Measurements from ENCODE around the gene THOP1. TPM values are rescaled to one million over a fixed set of nuclear protein-coding genes. Genes with fewer than 3 reads are reported as not detected.

THOP1 gene
- total RNA-seq, 1 experiment from 2014 or later = 114 TPM

DNA sequence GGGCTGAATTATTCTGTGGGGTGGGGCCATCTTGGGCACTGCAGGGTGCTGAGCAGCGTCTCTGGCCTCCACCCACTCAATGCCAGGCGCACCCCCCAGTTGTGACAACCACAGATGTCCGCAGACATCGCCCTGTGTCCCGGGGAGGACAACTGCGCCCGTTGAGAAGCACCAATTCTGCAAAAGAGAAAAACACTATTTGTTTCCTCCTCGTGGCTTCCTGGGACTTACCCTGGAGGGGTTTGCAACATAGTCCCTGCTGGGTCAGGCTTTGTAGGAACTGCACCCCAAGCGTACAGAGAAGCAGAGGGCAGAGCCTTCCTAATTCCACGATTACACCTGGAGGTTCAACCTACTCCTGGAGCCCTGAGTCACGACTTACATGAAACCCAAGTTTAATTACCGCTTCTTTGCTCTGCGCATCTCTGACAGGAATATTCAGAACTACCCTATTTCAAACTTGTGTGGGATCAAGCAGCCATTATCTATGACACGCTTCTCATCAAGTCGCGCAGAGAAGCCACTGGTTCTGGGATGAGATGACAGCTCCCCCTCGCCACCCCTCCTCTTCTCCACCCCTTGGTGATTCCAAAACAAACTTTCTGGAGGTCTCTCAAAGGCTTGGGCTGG is 34.4 kb upstream of the THOP1 start:
- CTCF ChIA-PET = interaction anchor here (0.7 to 6.2 kb wide), 5 partner anchors 7 to 104 kb away, joined by 3 to 86 read pairs (median 5); no protein-coding TSS in a partner anchor
- intact Hi-C loops (cut with micrococcal nuclease) = no loop called here

DNA sequence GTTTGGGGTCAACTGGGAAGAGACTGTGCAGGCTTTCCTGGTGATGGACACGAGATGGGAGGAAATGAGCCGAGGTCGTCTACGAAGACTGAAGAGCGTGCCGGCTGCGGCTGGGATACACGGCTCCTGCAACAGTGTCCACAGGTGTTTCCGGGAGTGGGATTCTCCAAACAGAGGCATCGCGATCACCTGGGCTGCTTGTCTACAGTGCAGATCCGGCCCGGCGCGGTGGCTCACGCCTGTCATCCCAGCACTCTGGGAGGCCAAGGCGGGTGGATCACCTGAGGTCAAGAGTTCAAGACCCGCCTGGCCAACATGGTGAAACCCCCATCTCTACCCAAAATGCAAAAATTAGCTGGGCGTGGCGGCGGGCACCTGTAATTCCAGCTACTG is 33.9 kb upstream of the THOP1 start:
- no peak for DNase-seq (ENCODE audit: unreplicated experiment)
- Mint-ChIP-seq H3K27me3 (ENCODE audit: insufficient read depth, unreplicated experiment) (no peaks in the 10 kb centered on the region), H3K27ac (ENCODE audit: low read depth, unreplicated experiment) (no peak overlapping the region), H3K4me1 (ENCODE audit: insufficient read depth, unreplicated experiment) (no peaks in the 10 kb centered on the region), H3K36me3 (ENCODE audit: insufficient read depth, unreplicated experiment) (peaks cover 20% of the 10 kb centered on the region), H3K4me3 (ENCODE audit: unreplicated experiment) (no peak overlapping the region), H3K9me3 (ENCODE audit: unreplicated experiment) (no peaks in the 10 kb centered on the region)
- TF ChIP-seq CTCF (IDR thresholded peaks at IDR 0.05; ENCODE audit: unreplicated experiment) = no peak
- intact Hi-C loops (cut with micrococcal nuclease) = no loop called here
- POLR2A ChIA-PET = no interaction called here
- CTCF ChIA-PET = interaction anchor here (0.7 to 6.2 kb wide), 4 partner anchors 15 to 265 kb away, joined by 3 to 86 read pairs (median 5); no protein-coding TSS in a partner anchor
- no TSS peak for BruUV-seq (replicated peaks)

More for the DNA sequence above, 34.4 kb upstream of the THOP1 start:
- no TSS peak for BruUV-seq (replicated peaks)
- Mint-ChIP-seq H3K4me1 (ENCODE audit: insufficient read depth, unreplicated experiment) (no peaks in the 10 kb centered on the region), H3K27ac (ENCODE audit: low read depth, unreplicated experiment) (no peak overlapping the region), H3K4me3 (ENCODE audit: unreplicated experiment) (no peak overlapping the region), H3K36me3 (ENCODE audit: insufficient read depth, unreplicated experiment) (peaks cover 16% of the 10 kb centered on the region), H3K9me3 (ENCODE audit: unreplicated experiment) (no peaks in the 10 kb centered on the region), H3K27me3 (ENCODE audit: insufficient read depth, unreplicated experiment) (no peaks in the 10 kb centered on the region)
- no peak for DNase-seq (ENCODE audit: unreplicated experiment)
- POLR2A ChIA-PET = interaction anchor here (2.2 kb wide), 1 partner anchor 102 kb away, joined by 13 read pairs; no protein-coding TSS in a partner anchor
- TF ChIP-seq CTCF (IDR thresholded peaks at IDR 0.05; ENCODE audit: unreplicated experiment) = no peak

DNA sequence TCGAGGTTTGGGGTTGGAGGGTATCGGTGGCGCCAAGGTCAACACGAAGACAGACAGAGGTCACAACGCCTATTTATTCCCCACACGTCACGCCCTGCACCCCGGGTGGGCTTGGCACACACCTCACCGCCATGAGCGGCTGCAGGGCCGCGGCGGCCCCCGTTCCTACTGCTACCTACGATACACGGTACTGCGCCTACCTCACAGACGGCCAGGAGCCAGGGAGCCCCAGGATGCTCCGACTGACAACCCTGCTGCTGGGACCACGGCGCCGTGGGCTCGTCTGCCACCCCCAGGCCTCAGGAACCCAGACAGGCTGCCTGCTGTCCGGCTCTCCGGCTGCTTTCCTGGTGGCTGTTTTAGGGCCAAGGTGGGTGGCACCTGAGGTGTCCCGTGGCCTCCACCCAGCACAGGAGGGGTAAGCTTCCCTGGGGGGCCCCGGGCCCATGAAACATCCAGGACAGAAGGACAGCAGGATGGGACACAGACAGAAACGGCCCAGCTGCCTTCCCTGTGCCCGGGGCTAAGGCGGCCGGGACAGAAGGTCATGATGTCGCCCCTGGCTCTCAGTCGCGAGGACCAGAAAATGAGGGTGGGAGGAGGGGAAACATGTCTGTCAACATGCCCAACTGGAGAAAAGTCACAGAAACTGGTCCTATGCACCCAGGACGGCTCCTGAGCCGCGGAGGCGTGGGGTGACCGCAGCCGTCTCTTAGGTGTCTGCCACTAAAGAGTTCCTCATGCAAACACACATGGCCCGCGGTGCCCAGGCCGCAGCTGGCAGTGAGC is 30.4 kb upstream of the THOP1 start:
- Mint-ChIP-seq H3K36me3 (ENCODE audit: insufficient read depth, unreplicated experiment) (peaks cover 31% of the 10 kb centered on the region), H3K9me3 (ENCODE audit: unreplicated experiment) (no peaks in the 10 kb centered on the region), H3K4me1 (ENCODE audit: insufficient read depth, unreplicated experiment) (no peaks in the 10 kb centered on the region), H3K4me3 (ENCODE audit: unreplicated experiment) (no peak overlapping the region), H3K27me3 (ENCODE audit: insufficient read depth, unreplicated experiment) (no peaks in the 10 kb centered on the region), H3K27ac (ENCODE audit: low read depth, unreplicated experiment) (no peak overlapping the region)
- TF ChIP-seq CTCF (IDR thresholded peaks at IDR 0.05; ENCODE audit: unreplicated experiment) = no peak
- POLR2A ChIA-PET = interaction anchor here (0.6 kb wide), 1 partner anchor 8 kb away, joined by 3 read pairs; no protein-coding TSS in a partner anchor
- DNase-seq (ENCODE audit: unreplicated experiment) = no peak
- CTCF ChIA-PET = interaction anchor here (0.7 to 2.9 kb wide), 2 partner anchors 106 to 1429 kb away, joined by 5 to 16 read pairs; no protein-coding TSS in a partner anchor
- BruUV-seq (replicated peaks) = TSS peak; percentile 37
- intact Hi-C loops (cut with micrococcal nuclease) = no loop called here

GRCh38 chr19:2755448-2755705 is 29.9 kb upstream of the THOP1 start:
- ChIA-PET CTCF (no interaction called here), POLR2A (interaction anchor here (0.6 kb wide), 1 partner anchor 9 kb away, joined by 3 read pairs; no protein-coding TSS in a partner anchor)
- TF ChIP-seq CTCF (IDR thresholded peaks at IDR 0.05; ENCODE audit: unreplicated experiment) = no peak
- H3K36me3 Mint-ChIP-seq (ENCODE audit: insufficient read depth, unreplicated experiment) = peaks cover 33% of the 10 kb centered on the region
- no peak for DNase-seq (ENCODE audit: unreplicated experiment)
- no peaks in the 10 kb centered on the region for H3K27me3 Mint-ChIP-seq (ENCODE audit: insufficient read depth, unreplicated experiment)
- no peaks in the 10 kb centered on the region for H3K9me3 Mint-ChIP-seq (ENCODE audit: unreplicated experiment)
- H3K27ac Mint-ChIP-seq (ENCODE audit: low read depth, unreplicated experiment) = no peak overlapping the region
- H3K4me3 Mint-ChIP-seq (ENCODE audit: unreplicated experiment) = no peak overlapping the region
- no peaks in the 10 kb centered on the region for H3K4me1 Mint-ChIP-seq (ENCODE audit: insufficient read depth, unreplicated experiment)
- no TSS peak for BruUV-seq (replicated peaks)
- intact Hi-C loops (cut with micrococcal nuclease) = no loop called here

Data from MCF 10A (cell line).